ENCODE measurements around the gene POLR2L.

Gene POLR2L

DNA sequence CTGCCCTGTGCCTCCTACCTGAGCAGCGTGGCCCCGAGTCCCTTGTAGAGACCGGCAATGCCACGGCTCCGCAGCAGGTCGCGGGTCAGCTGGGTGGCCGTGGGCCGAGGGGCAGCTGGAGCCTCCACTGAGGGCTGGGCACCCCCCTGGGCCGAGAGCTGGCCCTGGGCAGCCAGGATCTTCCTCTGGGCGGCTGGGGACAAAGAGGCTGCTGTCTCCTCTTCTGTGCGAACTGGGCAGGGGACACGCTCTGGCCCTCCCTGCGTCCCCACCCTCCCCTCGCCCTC is 49.9 kb downstream of the POLR2L start:
- DNase-seq: no peak

GRCh38 chr11:791658-792534 is 50.4 kb downstream of the POLR2L start:
- no peak for DNase-seq

GRCh38 chr11:790721-791564 is 51.4 kb downstream of the POLR2L start:
- no peak for DNase-seq

- DNase-seq: peak; percentile 55
These were observed 52.4 kb downstream of the POLR2L start, which contains the start of gene CEND1 for GRCh38 chr11:789943-790342. Gene CEND1, minus strand, starts transcription at chr11:790090. Its CDS starts 1,514 bp downstream, at chr11:788576.
